ENCODE results near the gene WDR70. TPM values are rescaled to one million over a fixed set of nuclear protein-coding genes. Genes with fewer than 3 reads are reported as not detected.
"Not testable (repeated sequence)": the region's sequence is repeated elsewhere in the genome, so short reads cannot be mapped to it uniquely, and the experiment has no call there.

WDR70 gene
- total and polyA plus RNA-seq, 4 donors: 4.0 to 17.7 (median 14.5) TPM

DNA sequence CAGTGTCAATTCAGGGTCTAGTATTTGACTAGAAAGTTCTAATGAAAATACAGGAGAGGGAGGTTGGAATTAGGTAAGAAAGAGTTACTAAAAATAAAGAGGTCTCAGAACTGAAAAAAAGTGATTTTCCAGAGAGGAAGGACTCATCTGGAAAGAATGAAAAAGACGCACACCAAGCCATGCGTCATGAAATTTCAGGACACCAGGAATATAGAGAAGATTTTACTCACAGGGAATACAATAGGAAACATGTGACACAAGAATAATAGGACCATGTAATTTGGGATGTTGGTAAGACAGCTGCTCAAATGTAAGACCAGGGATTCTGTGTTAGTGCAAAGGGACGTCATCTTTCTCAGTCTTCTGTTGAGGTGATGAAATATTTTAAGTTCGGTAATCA, 236.1 kb downstream of the WDR70 start (continued):
- TF ChIP-seq, protein P1, sequence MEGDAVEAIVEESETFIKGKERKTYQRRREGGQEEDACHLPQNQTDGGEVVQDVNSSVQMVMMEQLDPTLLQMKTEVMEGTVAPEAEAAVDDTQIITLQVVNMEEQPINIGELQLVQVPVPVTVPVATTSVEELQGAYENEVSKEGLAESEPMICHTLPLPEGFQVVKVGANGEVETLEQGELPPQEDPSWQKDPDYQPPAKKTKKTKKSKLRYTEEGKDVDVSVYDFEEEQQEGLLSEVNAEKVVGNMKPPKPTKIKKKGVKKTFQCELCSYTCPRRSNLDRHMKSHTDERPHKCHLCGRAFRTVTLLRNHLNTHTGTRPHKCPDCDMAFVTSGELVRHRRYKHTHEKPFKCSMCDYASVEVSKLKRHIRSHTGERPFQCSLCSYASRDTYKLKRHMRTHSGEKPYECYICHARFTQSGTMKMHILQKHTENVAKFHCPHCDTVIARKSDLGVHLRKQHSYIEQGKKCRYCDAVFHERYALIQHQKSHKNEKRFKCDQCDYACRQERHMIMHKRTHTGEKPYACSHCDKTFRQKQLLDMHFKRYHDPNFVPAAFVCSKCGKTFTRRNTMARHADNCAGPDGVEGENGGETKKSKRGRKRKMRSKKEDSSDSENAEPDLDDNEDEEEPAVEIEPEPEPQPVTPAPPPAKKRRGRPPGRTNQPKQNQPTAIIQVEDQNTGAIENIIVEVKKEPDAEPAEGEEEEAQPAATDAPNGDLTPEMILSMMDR (IDR thresholded peaks at IDR 0.05; ENCODE audit: low read depth, low read length, missing input control): no peak
- TF ChIP-seq, protein P2, sequence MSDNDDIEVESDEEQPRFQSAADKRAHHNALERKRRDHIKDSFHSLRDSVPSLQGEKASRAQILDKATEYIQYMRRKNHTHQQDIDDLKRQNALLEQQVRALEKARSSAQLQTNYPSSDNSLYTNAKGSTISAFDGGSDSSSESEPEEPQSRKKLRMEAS (IDR thresholded peaks at IDR 0.05): no peak

DNA sequence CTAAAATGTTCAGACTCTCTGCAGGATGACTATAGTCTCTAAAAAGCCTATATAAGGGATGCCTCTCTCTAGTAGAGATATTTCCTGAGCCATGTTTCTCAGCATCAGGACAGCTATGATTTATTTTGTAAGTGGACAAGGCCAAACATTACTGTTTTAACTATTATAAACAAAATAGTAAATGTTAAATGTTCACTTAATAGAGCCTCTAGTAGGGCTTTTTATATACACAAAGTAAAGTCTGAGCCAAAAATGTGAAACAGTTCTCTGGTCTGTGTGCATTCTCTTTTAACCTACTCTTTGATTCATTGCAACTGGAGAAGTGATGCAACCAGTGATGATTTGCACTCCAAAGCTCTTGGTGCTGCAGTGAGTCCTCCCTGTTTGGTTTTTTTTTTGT, 240.2 kb downstream of the WDR70 start:
- Histone ChIP-seq H3K36me3 (ENCODE audit: control insufficient read depth in 4 of 4, insufficient read depth in 3 of 4, low read depth in 1 of 4, low read length in 3 of 4) (peaks cover 0 to 3% (median 0%) of the 10 kb centered on the region in 4 donors), H3K9me3 (ENCODE audit: control insufficient read depth in 4 of 4, low read length in 3 of 4) (no peaks in the 10 kb centered on the region), H3K27me3 (ENCODE audit: control insufficient read depth in 4 of 4, insufficient read depth in 4 of 4, low read length in 3 of 4) (no peaks in the 10 kb centered on the region), H3K4me1 (ENCODE audit: control insufficient read depth in 4 of 4, insufficient read depth in 4 of 4, low read length in 3 of 4) (no peaks in the 10 kb centered on the region), H3K9ac (ENCODE audit: low read depth in 1 of 2, low read length in 2 of 2) (no peak overlapping the region), H3K27ac (ENCODE audit: low read depth in 1 of 2, low read length in 2 of 2) (no peak overlapping the region), H3K4me3 (ENCODE audit: low read depth in 1 of 3, low read length in 3 of 3) (no peak overlapping the region)
- DNase-seq (ENCODE audit: low spot score): no peak
- TF ChIP-seq, protein P3, sequence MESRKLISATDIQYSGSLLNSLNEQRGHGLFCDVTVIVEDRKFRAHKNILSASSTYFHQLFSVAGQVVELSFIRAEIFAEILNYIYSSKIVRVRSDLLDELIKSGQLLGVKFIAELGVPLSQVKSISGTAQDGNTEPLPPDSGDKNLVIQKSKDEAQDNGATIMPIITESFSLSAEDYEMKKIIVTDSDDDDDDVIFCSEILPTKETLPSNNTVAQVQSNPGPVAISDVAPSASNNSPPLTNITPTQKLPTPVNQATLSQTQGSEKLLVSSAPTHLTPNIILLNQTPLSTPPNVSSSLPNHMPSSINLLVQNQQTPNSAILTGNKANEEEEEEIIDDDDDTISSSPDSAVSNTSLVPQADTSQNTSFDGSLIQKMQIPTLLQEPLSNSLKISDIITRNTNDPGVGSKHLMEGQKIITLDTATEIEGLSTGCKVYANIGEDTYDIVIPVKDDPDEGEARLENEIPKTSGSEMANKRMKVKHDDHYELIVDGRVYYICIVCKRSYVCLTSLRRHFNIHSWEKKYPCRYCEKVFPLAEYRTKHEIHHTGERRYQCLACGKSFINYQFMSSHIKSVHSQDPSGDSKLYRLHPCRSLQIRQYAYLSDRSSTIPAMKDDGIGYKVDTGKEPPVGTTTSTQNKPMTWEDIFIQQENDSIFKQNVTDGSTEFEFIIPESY (IDR thresholded peaks at IDR 0.05): no peak
- TF ChIP-seq HNF4G (IDR thresholded peaks at IDR 0.05): no peak
- TF ChIP-seq, protein P1 (IDR thresholded peaks at IDR 0.05; ENCODE audit: low read depth, low read length, missing input control): no peak
- no peak for TF ChIP-seq FOXA1 (IDR thresholded peaks at IDR 0.05)
- TF ChIP-seq SP1 (IDR thresholded peaks at IDR 0.05): no peak
- no peak for TF ChIP-seq FOXA2 (IDR thresholded peaks at IDR 0.05)
- no peak for TF ChIP-seq EGR1 (IDR thresholded peaks at IDR 0.05; ENCODE audit: low read depth in 2 of 2)
- no peak for TF ChIP-seq JUND (IDR thresholded peaks at IDR 0.05)
- TF ChIP-seq HNF4A (conservative IDR thresholded peaks at IDR 0.05): no peak
- TF ChIP-seq, protein P2 (IDR thresholded peaks at IDR 0.05): no peak
- no peak for TF ChIP-seq TAF1 (conservative IDR thresholded peaks at IDR 0.05)
- TF ChIP-seq GABPA (IDR thresholded peaks at IDR 0.05 in 1 of 2, conservative IDR thresholded peaks at IDR 0.05 in 1 of 2): no peak
- TF ChIP-seq, protein P4, sequence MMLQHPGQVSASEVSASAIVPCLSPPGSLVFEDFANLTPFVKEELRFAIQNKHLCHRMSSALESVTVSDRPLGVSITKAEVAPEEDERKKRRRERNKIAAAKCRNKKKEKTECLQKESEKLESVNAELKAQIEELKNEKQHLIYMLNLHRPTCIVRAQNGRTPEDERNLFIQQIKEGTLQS (IDR thresholded peaks at IDR 0.05): no peak
- no peak for TF ChIP-seq RXRA (IDR thresholded peaks at IDR 0.05)
- TF ChIP-seq YY1 (IDR thresholded peaks at IDR 0.05): no peak
- no peak for TF ChIP-seq NR2F2 (IDR thresholded peaks at IDR 0.05)
- no peak for TF ChIP-seq RAD21 (IDR thresholded peaks at IDR 0.05)
- TF ChIP-seq, protein P5, sequence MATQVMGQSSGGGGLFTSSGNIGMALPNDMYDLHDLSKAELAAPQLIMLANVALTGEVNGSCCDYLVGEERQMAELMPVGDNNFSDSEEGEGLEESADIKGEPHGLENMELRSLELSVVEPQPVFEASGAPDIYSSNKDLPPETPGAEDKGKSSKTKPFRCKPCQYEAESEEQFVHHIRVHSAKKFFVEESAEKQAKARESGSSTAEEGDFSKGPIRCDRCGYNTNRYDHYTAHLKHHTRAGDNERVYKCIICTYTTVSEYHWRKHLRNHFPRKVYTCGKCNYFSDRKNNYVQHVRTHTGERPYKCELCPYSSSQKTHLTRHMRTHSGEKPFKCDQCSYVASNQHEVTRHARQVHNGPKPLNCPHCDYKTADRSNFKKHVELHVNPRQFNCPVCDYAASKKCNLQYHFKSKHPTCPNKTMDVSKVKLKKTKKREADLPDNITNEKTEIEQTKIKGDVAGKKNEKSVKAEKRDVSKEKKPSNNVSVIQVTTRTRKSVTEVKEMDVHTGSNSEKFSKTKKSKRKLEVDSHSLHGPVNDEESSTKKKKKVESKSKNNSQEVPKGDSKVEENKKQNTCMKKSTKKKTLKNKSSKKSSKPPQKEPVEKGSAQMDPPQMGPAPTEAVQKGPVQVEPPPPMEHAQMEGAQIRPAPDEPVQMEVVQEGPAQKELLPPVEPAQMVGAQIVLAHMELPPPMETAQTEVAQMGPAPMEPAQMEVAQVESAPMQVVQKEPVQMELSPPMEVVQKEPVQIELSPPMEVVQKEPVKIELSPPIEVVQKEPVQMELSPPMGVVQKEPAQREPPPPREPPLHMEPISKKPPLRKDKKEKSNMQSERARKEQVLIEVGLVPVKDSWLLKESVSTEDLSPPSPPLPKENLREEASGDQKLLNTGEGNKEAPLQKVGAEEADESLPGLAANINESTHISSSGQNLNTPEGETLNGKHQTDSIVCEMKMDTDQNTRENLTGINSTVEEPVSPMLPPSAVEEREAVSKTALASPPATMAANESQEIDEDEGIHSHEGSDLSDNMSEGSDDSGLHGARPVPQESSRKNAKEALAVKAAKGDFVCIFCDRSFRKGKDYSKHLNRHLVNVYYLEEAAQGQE (IDR thresholded peaks at IDR 0.05): no peak

DNA sequence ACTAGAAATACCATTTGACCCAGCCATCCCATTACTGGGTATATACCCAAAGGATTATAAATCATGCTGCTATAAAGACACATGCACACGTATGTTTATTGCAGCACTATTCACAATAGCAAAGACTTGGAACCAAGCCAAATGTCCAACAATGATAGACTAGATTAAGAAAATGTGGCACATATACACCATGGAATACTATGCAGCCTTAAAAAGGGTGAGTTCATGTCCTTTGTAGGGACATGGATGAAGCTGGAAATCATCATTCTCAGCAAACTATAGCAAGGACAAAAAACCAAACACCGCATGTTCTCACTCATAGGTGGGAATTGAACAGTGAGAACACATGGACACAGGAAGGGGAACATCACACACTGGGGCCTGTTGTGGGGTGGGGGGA, 243.2 kb downstream of the WDR70 start:
- H3K27ac ChIP-seq (ENCODE audit: low read depth in 1 of 2, low read length in 2 of 2); DNase-seq (ENCODE audit: low spot score): not testable (repeated sequence)
- WGBS: 100% methylated on average over 1 of the region's 2 CpGs

More for the DNA sequence above, 243.2 kb downstream of the WDR70 start:
- H3K36me3 ChIP-seq (ENCODE audit: control insufficient read depth in 4 of 4, insufficient read depth in 3 of 4, low read depth in 1 of 4, low read length in 3 of 4); H3K27me3 ChIP-seq (ENCODE audit: control insufficient read depth in 4 of 4, insufficient read depth in 4 of 4, low read length in 3 of 4); H3K9ac ChIP-seq (ENCODE audit: low read depth in 1 of 2, low read length in 2 of 2); H3K4me1 ChIP-seq (ENCODE audit: control insufficient read depth in 4 of 4, insufficient read depth in 4 of 4, low read length in 3 of 4); H3K9me3 ChIP-seq (ENCODE audit: control insufficient read depth in 4 of 4, low read length in 3 of 4); H3K4me3 ChIP-seq (ENCODE audit: low read depth in 1 of 3, low read length in 3 of 3): not testable (repeated sequence)

All from liver (tissue), 9 donors.